WTC11 (cell line): ENCODE measurements around the gene TNFAIP8L3. TPM values are rescaled to one million over a fixed set of nuclear protein-coding genes. Genes with fewer than 3 reads are reported as not detected.

Experiments used
- ATAC-seq: fragments of 200-7000 bp; cut with Tn5 transposase; 2 replicates; pipeline ENCODE4 v1.10.0; 2021; ENCODE audit warnings: mild to moderate bottlenecking, moderate library complexity
- CTCF ChIA-PET: fragments of 300-600 bp; sonication (Branson Sonifier 250); formaldehyde crosslinking; loops from one replicate; lab custom pipeline; 2021; ENCODE audit warnings: antibody characterized with exemption; lab: Charles Lee
- POLR2A ChIA-PET: fragments of 350-600 bp; sonication (Branson Sonifier 250); formaldehyde crosslinking; loops from one replicate; lab custom pipeline; 2021; ENCODE audit warnings: antibody characterized with exemption; lab: Charles Lee
- DNase-seq: peaks from one replicate; pipeline ENCODE4 v3.0.0; 2021; ENCODE audit warnings: low spot score
- H3K27ac Mint-ChIP-seq: 2 replicates; pipeline ENCODE4 v1.8.0; 2021; ENCODE audit warnings: mixed read lengths
- H3K27me3 Mint-ChIP-seq: 2 replicates; pipeline ENCODE4 v1.8.0; 2021; ENCODE audit warnings: low read depth, mild to moderate bottlenecking, moderate library complexity, mixed read lengths
- H3K36me3 Mint-ChIP-seq: 2 replicates; pipeline ENCODE4 v1.8.0; 2021; ENCODE audit warnings: mixed read lengths
- H3K4me1 Mint-ChIP-seq: 2 replicates; pipeline ENCODE4 v1.8.0; 2022; ENCODE audit warnings: mixed read lengths
- H3K4me3 Mint-ChIP-seq: 2 replicates; pipeline ENCODE4 v1.8.0; 2021; ENCODE audit warnings: mild to moderate bottlenecking, moderate library complexity, mixed read lengths
- H3K9me3 Mint-ChIP-seq: 2 replicates; pipeline ENCODE4 v1.8.0; 2021; ENCODE audit warnings: mixed read lengths
- AFF4 ChIP-seq: sonication (generic); formaldehyde crosslinking; IDR thresholded peaks from 2 replicates; pipeline ENCODE4 v1.8.1; 2023; ENCODE audit warnings: mild to moderate bottlenecking, missing genetic modification reagents, borderline replicate concordance
- ATF3 ChIP-seq: sonication (generic); formaldehyde crosslinking; conservative IDR thresholded peaks from 2 replicates; pipeline ENCODE4 v1.8.1; 2022; ENCODE audit warnings: mild to moderate bottlenecking, missing genetic modification reagents
- E2F1 ChIP-seq: sonication (generic); formaldehyde crosslinking; IDR thresholded peaks from 2 replicates; pipeline ENCODE4 v1.8.0; 2022; ENCODE audit warnings: mild to moderate bottlenecking, missing genetic modification reagents
- FOXP1 ChIP-seq: sonication (generic); formaldehyde crosslinking; IDR thresholded peaks from 2 replicates; pipeline ENCODE4 v1.8.0; 2022; ENCODE audit warnings: missing genetic modification reagents, mild to moderate bottlenecking, moderate library complexity, borderline replicate concordance
- FOXP4 ChIP-seq: sonication (generic); formaldehyde crosslinking; IDR thresholded peaks from 2 replicates; pipeline ENCODE4 v1.8.0; 2022; ENCODE audit warnings: mild to moderate bottlenecking, missing genetic modification reagents
- JUN ChIP-seq: sonication (generic); formaldehyde crosslinking; IDR thresholded peaks from 2 replicates; pipeline ENCODE4 v1.8.0; 2023; ENCODE audit warnings: mild to moderate bottlenecking, missing genetic modification reagents
- MLX ChIP-seq: sonication (generic); formaldehyde crosslinking; IDR thresholded peaks from 2 replicates; pipeline ENCODE4 v1.8.1; 2023; ENCODE audit warnings: mild to moderate bottlenecking, missing genetic modification reagents, moderate library complexity
- NR1H2 ChIP-seq: sonication (generic); formaldehyde crosslinking; IDR thresholded peaks from 2 replicates; pipeline ENCODE4 v1.9.0; 2021; ENCODE audit warnings: mild to moderate bottlenecking, moderate library complexity, missing genetic modification reagents
- PRDM15 ChIP-seq: sonication (generic); formaldehyde crosslinking; IDR thresholded peaks from 2 replicates; pipeline ENCODE4 v1.8.0; 2022; ENCODE audit warnings: missing genetic modification reagents
- SMAD4 ChIP-seq: sonication (generic); formaldehyde crosslinking; IDR thresholded peaks from 2 replicates; pipeline ENCODE4 v1.8.0; 2022; ENCODE audit warnings: mild to moderate bottlenecking, missing genetic modification reagents
- TEAD1 ChIP-seq: sonication (generic); formaldehyde crosslinking; IDR thresholded peaks from 2 replicates; pipeline ENCODE4 v1.8.0; 2022; ENCODE audit warnings: mild to moderate bottlenecking, missing genetic modification reagents
- USF1 ChIP-seq: sonication (generic); formaldehyde crosslinking; IDR thresholded peaks from 2 replicates; pipeline ENCODE4 v1.8.0; 2022; ENCODE audit warnings: mild to moderate bottlenecking, missing genetic modification reagents
- USF2 ChIP-seq: sonication (generic); formaldehyde crosslinking; IDR thresholded peaks from 2 replicates; pipeline ENCODE4 v1.8.1; 2023; ENCODE audit warnings: mild to moderate bottlenecking, missing genetic modification reagents, moderate library complexity
- ZNF232 ChIP-seq: sonication (generic); formaldehyde crosslinking; IDR thresholded peaks from 2 replicates; pipeline ENCODE4 v1.8.0; 2022; ENCODE audit warnings: mild to moderate bottlenecking, missing genetic modification reagents
- ZNF263 ChIP-seq: sonication (generic); formaldehyde crosslinking; IDR thresholded peaks from 2 replicates; pipeline ENCODE4 v1.8.1; 2022; ENCODE audit warnings: low read depth, mild to moderate bottlenecking, moderate library complexity, missing genetic modification reagents
- total RNA-seq: library from RNA; stranded (reverse); gene quantifications from 3 replicates; pipeline ENCODE4 v1.2.3, GENCODE V29; 2021

TNFAIP8L3 gene
- total RNA-seq, 1 experiment from 2014 or later = 0.39 TPM

GRCh38 chr15:51065781-51066180 is 28.9 kb downstream of the TNFAIP8L3 start:
- no peak overlapping the region for H3K4me3 Mint-ChIP-seq
- ATAC-seq (no peak), DNase-seq (no peak)
- no peak for TF ChIP-seq ATF3 (CRISPR knock-in tag)
- no peak for TF ChIP-seq AFF4 (CRISPR knock-in tag)
- no peak for TF ChIP-seq E2F1 (CRISPR knock-in tag)
- no peak for TF ChIP-seq FOXP1
- TF ChIP-seq PRDM15 (CRISPR knock-in tag) = no peak
- no peak for TF ChIP-seq ZNF232 (CRISPR knock-in tag)
- TF ChIP-seq USF1 (CRISPR knock-in tag) = no peak
- TF ChIP-seq JUN = no peak
- no peak for TF ChIP-seq NR1H2
- TF ChIP-seq, all 79 proteins: peak for 0
- Mint-ChIP-seq H3K9me3 (no peaks in the 10 kb centered on the region), H3K27me3 (no peaks in the 10 kb centered on the region), H3K36me3 (no peaks in the 10 kb centered on the region), H3K27ac (no peak overlapping the region), H3K4me1 (peaks cover 5% of the 10 kb centered on the region; the same call in 1 of the 2 replicates)
- CTCF ChIA-PET = interaction anchor here (1.3 kb wide), 1 partner anchor 9 kb away, joined by 4 read pairs; no protein-coding TSS in a partner anchor
- POLR2A ChIA-PET = interaction anchor here (0.6 kb wide), 1 partner anchor 9 kb away, joined by 3 read pairs; no protein-coding TSS in a partner anchor

- ATAC-seq (no peak), DNase-seq (no peak)
- Mint-ChIP-seq H3K27me3 (no peaks in the 10 kb centered on the region), H3K27ac (no peak overlapping the region), H3K9me3 (no peaks in the 10 kb centered on the region), H3K4me1 (peaks cover 5% of the 10 kb centered on the region; the same call in 1 of the 2 replicates)
- ChIA-PET CTCF (interaction anchor here (1.3 kb wide), 1 partner anchor 10 kb away, joined by 4 read pairs; no protein-coding TSS in a partner anchor), POLR2A (interaction anchor here (0.6 kb wide), 1 partner anchor 15 kb away, joined by 4 read pairs; no protein-coding TSS in a partner anchor)
- no peak for TF ChIP-seq USF2 (CRISPR knock-in tag)
- TF ChIP-seq MLX (CRISPR knock-in tag) = no peak
- no peak for TF ChIP-seq FOXP4 (CRISPR knock-in tag)
- no peak for TF ChIP-seq TEAD1
- TF ChIP-seq ATF3 (CRISPR knock-in tag) = no peak
- no peak for TF ChIP-seq SMAD4 (CRISPR knock-in tag)
- no peak for TF ChIP-seq ZNF232 (CRISPR knock-in tag)
- no peak for TF ChIP-seq ZNF263 (CRISPR knock-in tag)
- TF ChIP-seq, all 79 proteins: peak for 0
- H3K4me3 Mint-ChIP-seq = no peak overlapping the region
- no peaks in the 10 kb centered on the region for H3K36me3 Mint-ChIP-seq
Observed at GRCh38 chr15:51065261-51065660, 29.4 kb downstream of the TNFAIP8L3 start.
